ENCODE measurements around the gene TMX1. TPM values are rescaled to one million over a fixed set of nuclear protein-coding genes. Genes with fewer than 3 reads are reported as not detected.

TMX1 gene
- total RNA-seq, 1 experiment from 2014 or later = 56.6 TPM

GRCh38 chr14:51242545-51243490 lies 2.8 kb downstream of the TMX1 start:
- ChIA-PET POLR2A (ENCODE audit: unreplicated experiment) (no interaction called here), CTCF (interaction anchor here (0.6 kb wide), 1 partner anchor 618 kb away, joined by 3 read pairs; the partner anchor contains the start of gene GNG2)
- H3K79me2 ChIP-seq (ENCODE audit: low read length) = peaks cover 68% of the 10 kb centered on the region
- peak overlapping the region; percentile 89 for H3K4me2 ChIP-seq (ENCODE audit: low read length)
- TF ChIP-seq EZH2 (IDR thresholded peaks at IDR 0.05; ENCODE audit: low read length, unreplicated experiment) (no peak), CTCF (conservative IDR thresholded peaks at IDR 0.05; ENCODE audit: low read depth, low read length) (peak; percentile 38; the same call in 1 of the 2 replicates), EZH2phosphoT487 (IDR thresholded peaks at IDR 0.05; ENCODE audit: borderline replicate concordance, low read length) (no peak)
- peaks cover 26% of the 10 kb centered on the region for H3K4me1 ChIP-seq (ENCODE audit: insufficient read depth, low read length)
- no peak for ATAC-seq
- intact Hi-C loops (cut with micrococcal nuclease) = no loop called here
- H3K4me3 ChIP-seq (ENCODE audit: low read length) = peak overlapping the region; percentile 90; the same call in 1 of the 2 replicates
- H2AFZ ChIP-seq (ENCODE audit: low read length) = no peak overlapping the region
- no peaks in the 10 kb centered on the region for H3K9me2 ChIP-seq (replicated peaks; ENCODE audit: low read length)
- H4K20me1 ChIP-seq (ENCODE audit: low read length) = peaks cover 37% of the 10 kb centered on the region
- no peak overlapping the region for H3K9ac ChIP-seq (ENCODE audit: low read length)
- peaks cover 27% of the 10 kb centered on the region for H3K36me3 ChIP-seq (ENCODE audit: low read depth, low read length)
- no peaks in the 10 kb centered on the region for H3F3A ChIP-seq (ENCODE audit: low read length, unreplicated experiment)
- no peak overlapping the region for H3K27ac ChIP-seq (ENCODE audit: low read length)
- no peak for DNase-seq
- H3K27me3 ChIP-seq (ENCODE audit: low read length) = no peaks in the 10 kb centered on the region
- H3K9me3 ChIP-seq (ENCODE audit: low read length) = no peaks in the 10 kb centered on the region
- BruUV-seq (replicated peaks) = no TSS peak

DNA sequence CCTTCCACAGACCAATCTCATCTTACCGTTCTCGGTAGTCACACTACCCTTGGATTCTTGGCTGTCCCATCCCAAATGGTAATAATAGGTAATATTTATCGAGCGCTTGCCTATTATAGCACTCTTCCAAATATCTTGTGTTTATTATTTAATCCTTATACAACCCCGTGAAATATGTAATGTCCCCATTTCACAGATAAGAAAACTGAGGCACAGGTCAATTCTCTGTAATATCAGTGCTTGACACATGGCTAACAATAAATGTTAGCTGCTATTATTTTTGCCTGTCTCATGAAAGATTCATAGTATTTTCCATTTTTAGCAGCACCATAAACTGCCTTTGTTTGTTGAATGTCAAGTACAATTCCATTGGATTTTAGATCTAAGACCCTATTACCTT lies 4.5 kb downstream of the TMX1 start:
- H3K36me3 ChIP-seq (ENCODE audit: low read depth, low read length) = peaks cover 45% of the 10 kb centered on the region
- POLR2A ChIA-PET (ENCODE audit: unreplicated experiment) = no interaction called here

More for the DNA sequence above, 4.5 kb downstream of the TMX1 start:
- intact Hi-C loops (cut with micrococcal nuclease) = no loop called here
- Histone ChIP-seq H3K4me3 (ENCODE audit: low read length) (no peak overlapping the region), H3K9ac (ENCODE audit: low read length) (no peak overlapping the region), H3K9me3 (ENCODE audit: low read length) (no peaks in the 10 kb centered on the region), H3K27me3 (ENCODE audit: low read length) (no peaks in the 10 kb centered on the region), H4K20me1 (ENCODE audit: low read length) (peaks cover 37% of the 10 kb centered on the region), H2AFZ (ENCODE audit: low read length) (no peak overlapping the region), H3K27ac (ENCODE audit: low read length) (no peak overlapping the region), H3K4me1 (ENCODE audit: insufficient read depth, low read length) (peaks cover 22% of the 10 kb centered on the region), H3K79me2 (ENCODE audit: low read length) (peaks cover 67% of the 10 kb centered on the region), H3K9me2 (replicated peaks; ENCODE audit: low read length) (no peaks in the 10 kb centered on the region), H3F3A (ENCODE audit: low read length, unreplicated experiment) (no peaks in the 10 kb centered on the region), H3K4me2 (ENCODE audit: low read length) (no peak overlapping the region)
- CTCF ChIA-PET = no interaction called here
- BruUV-seq (replicated peaks) = no TSS peak
- no peak for DNase-seq
- ATAC-seq = no peak
- TF ChIP-seq EZH2phosphoT487 (IDR thresholded peaks at IDR 0.05; ENCODE audit: borderline replicate concordance, low read length) (no peak), EZH2 (IDR thresholded peaks at IDR 0.05; ENCODE audit: low read length, unreplicated experiment) (no peak), CTCF (conservative IDR thresholded peaks at IDR 0.05; ENCODE audit: low read depth, low read length) (no peak)
